HTR-8/SVneo (cell line): ENCODE measurements around the gene SSX7.
"Not testable (repeated sequence)": the region's sequence is repeated elsewhere in the genome, so short reads cannot be mapped to it uniquely, and the experiment has no call there.

Source experiments
- DNase-seq: peaks from one replicate; pipeline ENCODE4 v3.0.0; 2011; ENCODE audit warnings: low spot score, mixed read lengths; ENCODE audit not compliant: insufficient read length
- FAIRE-seq: peaks from 2 replicates; lab custom pipeline; 2011; peaks lifted over from hg19 to GRCh38; lab: Jason Lieb, UNC

Gene SSX7, protein sequence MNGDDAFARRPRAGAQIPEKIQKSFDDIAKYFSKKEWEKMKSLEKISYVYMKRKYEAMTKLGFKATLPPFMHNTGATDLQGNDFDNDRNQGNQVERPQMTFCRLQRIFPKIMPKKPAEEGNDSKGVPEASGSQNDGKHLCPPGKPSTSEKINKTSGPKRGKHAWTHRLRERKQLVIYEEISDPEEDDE

DNA sequence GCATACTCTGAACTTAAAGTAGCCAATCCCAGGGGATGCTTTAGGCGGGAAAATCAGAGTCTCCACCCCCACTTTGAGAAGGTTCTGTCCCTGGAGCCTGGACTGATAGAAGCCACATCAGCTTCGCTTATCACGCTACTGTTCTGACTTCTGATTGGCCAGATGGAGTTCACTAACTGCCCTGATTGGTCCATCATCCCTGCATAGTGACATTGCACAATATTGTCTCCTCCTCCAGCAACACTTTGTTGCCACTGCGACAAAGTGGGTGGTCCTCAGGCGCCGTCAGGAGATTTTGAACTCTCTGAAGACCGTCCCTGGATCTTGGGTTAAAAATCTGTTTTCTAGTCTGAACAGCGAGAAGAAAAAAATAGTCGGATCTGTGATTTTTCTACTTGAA, at the start of gene SSX7:
SSX7 (minus strand) TSS at position 101 of the 400 bp plus-strand sequence. CDS start 1,428 bp downstream, outside the sequence.
- DNase-seq, FAIRE-seq: not testable (repeated sequence)

DNA sequence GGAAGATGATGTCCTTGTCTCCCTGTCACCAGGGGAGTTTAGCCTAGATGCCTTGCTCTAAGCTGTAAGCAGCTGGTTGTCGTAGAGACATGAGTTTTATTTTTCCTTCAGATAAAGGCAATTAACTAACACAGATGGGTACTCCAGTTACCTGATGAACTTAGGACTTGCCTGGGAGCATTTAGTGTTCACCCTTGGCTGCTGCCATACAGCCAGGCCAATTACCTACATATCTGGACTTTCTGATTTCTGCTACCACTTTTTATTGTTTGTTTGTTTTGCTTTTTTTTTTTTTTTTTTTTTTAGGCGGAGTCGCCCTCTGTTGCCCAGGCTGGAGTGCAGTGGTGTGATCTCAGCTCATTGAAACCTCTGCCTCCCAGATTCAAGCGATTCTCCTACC, 37.3 kb upstream of the SSX7 start:
- DNase-seq, FAIRE-seq: not testable (repeated sequence)

DNA sequence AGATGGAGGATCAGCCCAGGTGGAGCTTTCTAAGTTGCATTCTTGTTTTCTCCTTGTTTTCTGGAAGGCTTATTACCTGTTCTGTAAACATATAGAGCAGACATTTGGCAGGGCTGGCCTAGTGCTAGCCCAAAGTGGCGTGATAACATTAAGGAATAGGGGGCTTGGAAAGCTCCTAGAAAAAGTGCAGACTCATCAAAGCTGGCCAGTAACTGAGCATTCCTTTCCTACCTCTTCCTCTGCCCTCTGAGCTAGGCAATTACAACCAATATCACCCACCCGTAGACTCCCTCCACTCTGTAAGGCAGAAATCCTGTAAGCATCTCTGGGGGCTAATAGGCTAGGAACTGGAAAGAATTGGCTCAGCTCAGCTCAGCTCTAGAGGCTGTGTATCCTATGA, 7.5 kb upstream of the SSX7 start:
- FAIRE-seq, DNase-seq: not testable (repeated sequence)

DNA sequence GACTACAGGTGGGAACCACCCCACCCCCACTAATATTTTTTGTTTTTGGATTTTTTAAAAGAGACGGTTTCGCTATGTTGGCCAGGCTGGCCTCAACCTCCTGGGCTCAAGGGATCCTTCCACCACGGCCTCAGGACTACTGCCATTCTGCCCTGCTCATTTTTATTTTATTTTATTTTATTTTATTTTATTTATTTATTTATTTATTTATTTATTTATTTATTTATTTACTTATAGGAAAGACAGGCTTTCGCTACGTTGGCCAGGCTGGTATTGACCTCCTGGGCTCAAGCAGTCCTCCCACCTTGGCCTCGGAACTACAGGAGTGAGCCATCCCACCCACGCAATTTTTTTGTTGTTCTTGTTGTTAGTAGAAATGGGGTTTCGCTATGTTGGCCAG, 775 bp upstream of the SSX7 start:
- FAIRE-seq, DNase-seq: not testable (repeated sequence)

DNA sequence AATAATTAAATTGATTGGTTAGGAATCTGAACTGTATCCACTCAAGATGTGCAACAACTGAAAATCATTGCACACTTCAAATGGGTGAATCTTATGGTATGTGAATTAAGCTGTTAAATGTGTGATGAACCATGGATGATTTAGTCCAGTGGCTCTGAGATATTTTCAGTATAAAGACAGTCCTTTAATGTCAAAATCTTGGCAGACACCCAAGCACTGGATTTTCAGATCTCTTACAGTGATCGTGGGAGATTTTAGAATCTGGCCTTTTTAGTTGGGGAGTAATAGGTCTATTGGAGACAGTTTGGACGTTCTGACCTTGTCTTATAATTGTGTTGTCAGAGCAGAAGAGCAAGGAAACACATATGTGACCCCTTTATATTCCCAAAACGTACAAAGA, 4.0 kb downstream of the SSX7 start:
- not testable (repeated sequence) for DNase-seq, FAIRE-seq

DNA sequence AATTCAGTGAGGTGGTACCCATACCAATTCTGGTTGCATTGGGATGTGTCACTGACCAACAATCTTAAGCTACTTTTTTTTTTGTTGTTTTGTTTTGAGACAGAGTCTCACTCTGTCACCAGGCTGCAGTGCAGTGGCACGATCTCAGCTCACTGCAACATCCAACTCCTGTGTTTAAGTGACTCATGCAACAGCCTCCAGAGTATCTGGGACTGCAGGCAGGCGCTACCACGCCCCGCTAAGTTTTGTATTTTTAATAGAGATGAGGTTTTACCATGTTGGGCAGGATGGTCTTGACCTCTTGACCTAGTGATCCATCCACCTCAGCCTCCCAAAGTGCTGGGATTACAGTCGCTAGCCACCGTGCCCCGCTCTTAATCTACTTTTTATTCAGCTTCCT, 5.7 kb downstream of the SSX7 start:
- not testable (repeated sequence) for FAIRE-seq, DNase-seq

DNA sequence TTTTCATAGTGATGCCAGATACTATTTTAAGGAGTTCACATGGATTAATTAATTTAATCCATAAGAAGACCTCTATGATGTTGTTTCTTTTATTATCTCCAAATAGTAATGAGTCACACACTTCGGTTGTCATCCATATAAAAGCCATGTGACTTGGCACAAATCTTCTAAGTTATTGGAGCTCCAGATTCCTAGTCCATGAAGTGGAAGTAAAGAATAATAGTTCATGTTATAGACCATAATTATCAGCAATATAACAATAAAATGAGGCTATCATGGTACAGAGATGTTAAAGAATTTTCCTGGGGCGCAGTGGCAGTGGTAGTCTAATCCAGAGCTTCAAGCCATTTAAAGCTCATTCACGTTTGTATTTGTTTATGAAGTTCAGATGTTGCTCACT, 26.2 kb downstream of the SSX7 start:
- FAIRE-seq, DNase-seq: not testable (repeated sequence)

DNA sequence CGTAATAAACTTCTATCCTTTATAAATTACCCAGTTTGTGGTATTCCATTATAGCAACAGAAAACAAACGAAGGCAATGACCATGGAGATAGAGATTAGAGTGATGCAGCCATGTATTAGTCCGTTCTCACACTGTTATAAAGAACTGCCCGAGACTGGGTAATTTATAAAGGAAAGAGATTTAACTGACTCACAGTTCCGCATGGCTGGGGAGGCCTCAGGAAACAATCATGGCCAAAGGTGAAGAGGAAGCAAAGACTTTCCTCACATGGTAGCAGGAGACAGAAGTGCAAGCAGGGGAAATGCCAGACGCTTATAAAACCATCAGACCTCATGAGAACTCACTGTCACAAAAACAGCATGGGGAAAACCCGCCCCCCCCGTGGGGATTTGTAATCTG, 34.0 kb downstream of the SSX7 start:
- FAIRE-seq, DNase-seq: not testable (repeated sequence)

DNA sequence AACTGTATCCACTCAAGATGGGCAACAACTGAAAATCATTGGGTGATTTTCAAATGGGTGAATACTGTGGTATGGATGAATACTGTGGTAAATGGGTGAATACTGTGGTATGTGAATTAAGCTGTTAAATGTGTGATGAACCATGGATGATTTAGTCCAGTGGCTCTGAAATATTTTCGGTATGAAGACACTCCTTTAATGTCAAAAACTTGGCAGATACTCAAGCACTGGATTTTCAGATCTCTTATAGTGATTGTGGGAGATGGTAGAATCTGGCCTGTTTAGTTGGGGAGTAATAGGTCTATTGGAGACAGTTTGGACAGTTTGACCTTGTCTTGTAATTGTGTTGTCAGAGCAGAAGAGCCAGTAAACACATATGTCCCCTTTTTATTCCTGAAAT, 45.7 kb downstream of the SSX7 start:
- FAIRE-seq (no peak), DNase-seq (no peak)

DNA sequence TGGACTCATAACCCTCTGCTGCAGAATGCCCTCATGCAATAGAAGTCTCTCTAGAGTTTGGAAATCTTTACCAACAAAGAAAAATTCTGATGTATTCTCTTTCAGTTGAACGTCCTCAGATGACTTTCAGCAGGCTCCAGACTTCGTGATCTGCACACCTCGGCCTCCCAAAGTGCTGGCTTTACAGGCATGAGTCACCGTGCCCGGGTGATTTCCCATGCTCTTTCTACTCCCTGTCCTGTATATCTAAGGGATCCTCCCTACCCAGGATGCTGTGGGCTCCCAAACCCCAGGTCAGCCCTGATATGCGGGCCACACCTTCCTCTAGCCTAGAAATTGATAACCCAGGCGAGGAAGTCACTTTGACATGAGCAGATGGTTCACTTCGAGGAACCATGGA, 51.5 kb downstream of the SSX7 start:
- FAIRE-seq, DNase-seq: not testable (repeated sequence)

DNA sequence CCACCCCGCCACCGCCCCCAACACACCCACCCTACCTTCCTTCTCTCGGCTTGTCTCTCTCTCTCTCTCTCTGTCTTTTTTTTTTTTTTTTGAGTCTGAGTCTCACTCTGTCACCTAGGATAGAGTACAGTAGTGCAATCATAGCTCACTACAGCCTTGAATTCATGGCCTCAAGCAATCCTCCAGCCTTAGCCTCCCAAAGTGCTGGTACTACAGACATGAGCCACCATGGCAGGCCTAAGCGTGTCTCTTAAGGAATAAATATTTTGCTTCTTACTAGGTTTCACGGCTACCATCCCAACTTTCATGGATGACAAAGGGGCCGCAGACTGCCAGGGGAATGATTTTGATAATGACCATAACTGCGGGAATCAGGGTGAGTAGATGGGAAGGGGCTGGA, 55.8 kb downstream of the SSX7 start:
- FAIRE-seq (no peak), DNase-seq (no peak)

DNA sequence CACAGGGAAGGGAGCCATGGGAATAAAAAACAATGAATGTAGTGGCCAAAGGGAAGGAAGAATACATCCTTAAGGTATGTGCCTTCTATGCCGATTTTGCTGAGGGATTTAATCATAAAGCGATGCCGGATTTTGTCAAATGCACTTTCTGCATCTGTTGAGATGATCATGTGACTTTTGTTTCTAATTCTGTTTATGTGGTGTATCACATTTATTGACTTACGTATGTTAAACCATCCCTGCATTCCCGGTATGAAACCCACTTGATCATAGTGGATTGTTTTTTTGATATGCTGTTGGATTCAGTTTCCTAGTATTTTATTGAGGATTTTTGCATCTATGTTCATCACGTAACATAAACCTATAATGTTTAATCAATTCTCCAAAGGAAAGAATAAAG, 60.0 kb downstream of the SSX7 start:
- DNase-seq (no peak), FAIRE-seq (no peak)
